Memory B cell (primary cell): ENCODE results near the gene ERCC6L.
A peak's percentile ranks its signal among the peaks of the same experiment; 100 is the strongest.

Source experiments
- ATAC-seq: fragments of 150-1000 bp; cut with Tn5 transposase; 2 replicates; pipeline ENCODE4 v1.10.0; 2021; ENCODE audit warnings: low read depth, mild to moderate bottlenecking, moderate library complexity
- DNase-seq, 2 donors: peaks; one replicate each; pipeline ENCODE4 v3.0.0; 2022; ENCODE audit warnings: low spot score in 2 of 2
- H3K27ac Mint-ChIP-seq: one replicate; pipeline ENCODE4 v1.8.0; 2022; ENCODE audit warnings: mild to moderate bottlenecking, moderate library complexity, mixed read lengths
- H3K27me3 Mint-ChIP-seq: one replicate; pipeline ENCODE4 v1.8.0; 2022; ENCODE audit warnings: mixed read lengths
- H3K36me3 Mint-ChIP-seq: one replicate; pipeline ENCODE4 v1.8.0; 2022; ENCODE audit warnings: mild to moderate bottlenecking, mixed read lengths
- H3K4me1 Mint-ChIP-seq: one replicate; pipeline ENCODE4 v1.8.0; 2022; ENCODE audit warnings: mixed read lengths
- H3K4me3 Mint-ChIP-seq: one replicate; pipeline ENCODE4 v1.8.0; 2022; ENCODE audit warnings: mild to moderate bottlenecking, moderate library complexity, mixed read lengths
- H3K9me3 Mint-ChIP-seq: one replicate; pipeline ENCODE4 v1.8.0; 2022; ENCODE audit warnings: mixed read lengths

The ERCC6L gene

GRCh38 chrX:72238721-72239475, at the start of gene ERCC6L:
TSS of gene ERCC6L (minus strand) at chrX:72239027. CDS start at chrX:72238911, 116 bp downstream.
- Mint-ChIP-seq H3K27me3 (no peaks in the 10 kb centered on the region), H3K36me3 (no peaks in the 10 kb centered on the region), H3K4me3 (peak within 1 kb of the TSS; percentile 73), H3K9me3 (no peaks in the 10 kb centered on the region), H3K4me1 (peaks cover 3% of the 10 kb centered on the region), H3K27ac (no peak within 1 kb of the TSS)
- DNase-seq (peak; percentile 62 to 70), ATAC-seq (peak; percentile 98)

- no peak overlapping the region for H3K27ac Mint-ChIP-seq
- no peaks in the 10 kb centered on the region for H3K4me1 Mint-ChIP-seq
- H3K9me3 Mint-ChIP-seq: no peaks in the 10 kb centered on the region
- ATAC-seq (no peak), DNase-seq (no peak)
- H3K27me3 Mint-ChIP-seq: no peaks in the 10 kb centered on the region
- no peak overlapping the region for H3K4me3 Mint-ChIP-seq
- H3K36me3 Mint-ChIP-seq: no peaks in the 10 kb centered on the region
Measured at GRCh38 chrX:72282302-72282701, 43.5 kb upstream of the ERCC6L start.

- ATAC-seq (no peak), DNase-seq (no peak)
- Mint-ChIP-seq H3K9me3 (no peaks in the 10 kb centered on the region), H3K27ac (no peak overlapping the region), H3K4me3 (no peak overlapping the region), H3K4me1 (peaks cover 2% of the 10 kb centered on the region), H3K36me3 (peaks cover 1% of the 10 kb centered on the region), H3K27me3 (no peaks in the 10 kb centered on the region)
Measured at GRCh38 chrX:72280321-72280845, 41.6 kb upstream of the ERCC6L start.

DNA sequence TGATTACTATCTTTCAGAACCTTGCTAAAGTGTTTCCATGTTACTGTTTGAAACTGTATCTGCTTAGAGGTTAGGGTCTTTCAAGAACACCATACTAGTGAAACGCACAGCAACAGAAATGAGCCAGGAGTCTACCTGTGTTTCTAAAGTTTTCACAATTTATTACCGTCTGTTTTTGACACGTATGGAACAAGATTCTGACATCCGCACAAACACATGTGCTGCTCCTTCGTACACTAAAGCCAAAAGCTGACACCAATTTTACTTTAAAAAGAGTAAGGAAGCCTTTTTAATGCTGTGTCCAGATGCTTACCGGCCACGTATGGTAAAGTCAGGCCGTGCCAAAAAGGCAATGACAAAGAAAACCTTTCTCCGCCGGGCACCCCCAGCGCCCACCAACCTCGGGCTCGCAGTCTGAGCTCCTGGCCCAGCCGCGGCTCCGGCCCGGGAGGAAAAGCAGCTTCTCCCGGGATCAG, 37.7 kb upstream of the ERCC6L start:
- Mint-ChIP-seq H3K4me1 (peaks cover 12% of the 10 kb centered on the region), H3K36me3 (peaks cover 20% of the 10 kb centered on the region), H3K27ac (peak overlapping the region; percentile 97), H3K9me3 (no peaks in the 10 kb centered on the region), H3K4me3 (peak overlapping the region; percentile 94), H3K27me3 (no peaks in the 10 kb centered on the region)
- no peak for DNase-seq
- ATAC-seq: peak; percentile 20

GRCh38 chrX:72274526-72274925, 35.7 kb upstream of the ERCC6L start:
- peak overlapping the region; percentile 11 for H3K4me3 Mint-ChIP-seq
- DNase-seq (no peak), ATAC-seq (no peak)
- no peaks in the 10 kb centered on the region for H3K9me3 Mint-ChIP-seq
- peaks cover 12% of the 10 kb centered on the region for H3K4me1 Mint-ChIP-seq
- peak overlapping the region; percentile 97 for H3K27ac Mint-ChIP-seq
- peaks cover 23% of the 10 kb centered on the region for H3K36me3 Mint-ChIP-seq
- no peaks in the 10 kb centered on the region for H3K27me3 Mint-ChIP-seq

DNA sequence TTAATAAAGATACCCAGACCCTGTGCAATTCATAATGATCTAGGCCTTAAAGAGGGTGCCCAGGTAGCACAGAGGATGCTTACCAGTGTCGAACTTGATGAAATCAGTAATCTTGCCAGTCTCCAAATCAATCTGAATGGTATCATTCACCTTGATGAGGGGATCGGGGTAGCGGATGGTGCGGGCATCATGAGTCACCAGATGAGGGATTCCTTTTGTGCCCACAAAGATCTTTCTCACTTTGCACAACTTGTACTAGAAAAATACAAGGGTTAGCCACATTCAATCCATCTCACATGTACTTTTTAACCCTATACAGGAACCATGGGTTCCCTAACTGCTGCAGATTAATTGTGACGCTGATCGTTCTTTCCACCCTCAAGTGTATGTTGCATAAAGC, 34.9 kb upstream of the ERCC6L start:
- Mint-ChIP-seq H3K27me3 (no peaks in the 10 kb centered on the region), H3K9me3 (no peaks in the 10 kb centered on the region), H3K4me1 (peaks cover 12% of the 10 kb centered on the region), H3K27ac (peak overlapping the region; percentile 97), H3K36me3 (peaks cover 23% of the 10 kb centered on the region), H3K4me3 (no peak overlapping the region)
- ATAC-seq (no peak), DNase-seq (no peak)

DNA sequence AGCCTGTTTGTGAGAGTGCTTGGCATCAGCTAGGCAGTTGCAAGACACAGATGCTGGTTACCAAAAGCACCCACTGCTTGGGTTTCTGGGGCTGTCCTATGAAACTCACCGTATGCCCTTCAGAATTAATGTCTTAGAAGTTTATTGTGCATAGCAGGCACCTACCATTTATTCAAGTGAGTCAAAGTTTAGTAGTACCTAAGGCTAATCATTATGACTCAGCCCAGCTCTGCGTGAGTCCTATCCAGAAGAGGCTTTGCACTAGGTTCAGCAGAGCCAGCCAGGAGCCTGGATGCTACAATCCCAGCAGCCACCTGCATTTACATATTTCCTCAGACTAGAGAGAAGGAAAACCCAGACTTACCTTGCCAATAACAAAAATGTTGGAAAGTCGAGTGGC, 34.0 kb upstream of the ERCC6L start:
- Mint-ChIP-seq H3K9me3 (no peaks in the 10 kb centered on the region), H3K27ac (no peak overlapping the region), H3K4me3 (no peak overlapping the region), H3K36me3 (peaks cover 24% of the 10 kb centered on the region), H3K4me1 (peaks cover 12% of the 10 kb centered on the region), H3K27me3 (no peaks in the 10 kb centered on the region)
- no peak for ATAC-seq
- DNase-seq: no peak

DNA sequence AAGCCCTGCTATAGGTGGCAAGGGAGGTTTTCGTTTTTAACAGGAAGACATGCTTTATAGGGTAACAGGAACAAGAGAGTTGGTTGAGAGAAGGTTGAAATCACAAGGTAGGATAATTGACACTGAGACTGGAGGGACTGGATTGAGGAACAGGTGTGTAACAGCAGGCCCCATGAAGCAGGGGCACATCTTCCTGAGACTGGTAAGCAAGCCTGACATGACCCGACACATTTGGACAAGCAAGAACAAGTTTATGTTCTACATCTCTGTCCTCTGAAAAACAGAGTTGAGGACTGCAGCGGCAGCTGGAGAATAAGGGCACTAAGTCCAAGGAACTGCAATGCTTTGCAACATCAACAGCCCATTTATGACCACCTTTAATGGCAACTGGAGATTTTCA, 33.0 kb upstream of the ERCC6L start:
- H3K27ac Mint-ChIP-seq: no peak overlapping the region
- no peaks in the 10 kb centered on the region for H3K9me3 Mint-ChIP-seq
- peaks cover 12% of the 10 kb centered on the region for H3K4me1 Mint-ChIP-seq
- H3K4me3 Mint-ChIP-seq: no peak overlapping the region
- no peak for DNase-seq
- ATAC-seq: no peak
- H3K27me3 Mint-ChIP-seq: no peaks in the 10 kb centered on the region
- peaks cover 27% of the 10 kb centered on the region for H3K36me3 Mint-ChIP-seq

- H3K36me3 Mint-ChIP-seq: peaks cover 27% of the 10 kb centered on the region
- no peak overlapping the region for H3K4me3 Mint-ChIP-seq
- no peak for ATAC-seq
Measured at GRCh38 chrX:72271091-72271788, 32.4 kb upstream of the ERCC6L start.

DNA sequence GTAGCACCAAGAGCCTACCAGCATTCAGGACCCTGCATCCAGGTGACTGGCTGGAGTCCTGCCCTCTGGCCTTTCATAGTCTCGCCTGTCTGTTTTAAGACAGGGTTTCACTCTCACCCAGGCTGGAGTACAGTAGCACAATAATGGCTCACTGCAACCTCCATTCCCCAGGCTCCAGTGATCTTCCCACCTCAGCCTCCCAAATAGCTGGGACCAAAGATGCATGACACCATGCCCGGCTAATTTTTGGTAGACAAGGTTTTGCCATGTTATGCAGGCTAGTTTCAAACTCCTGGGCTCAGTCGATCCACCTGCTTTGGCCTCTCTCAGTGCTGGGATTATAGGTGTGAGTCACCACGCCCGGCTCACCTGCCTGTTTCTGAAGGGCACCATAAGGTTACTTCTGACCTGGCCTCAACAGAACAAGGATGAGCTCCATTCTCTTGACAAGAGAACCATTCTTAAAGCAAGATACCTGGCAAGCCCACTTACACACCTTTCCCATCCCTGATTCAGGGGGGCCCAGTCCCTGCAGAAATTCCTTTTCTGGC, 31.6 kb upstream of the ERCC6L start:
- DNase-seq (no peak), ATAC-seq (no peak)
- Mint-ChIP-seq H3K36me3 (peaks cover 25% of the 10 kb centered on the region), H3K27ac (no peak overlapping the region), H3K27me3 (no peaks in the 10 kb centered on the region), H3K4me1 (peaks cover 9% of the 10 kb centered on the region), H3K9me3 (peaks cover under 1% of the 10 kb centered on the region), H3K4me3 (no peak overlapping the region)

More at GRCh38 chrX:72271091-72271788, 32.4 kb upstream of the ERCC6L start:
- H3K27me3 Mint-ChIP-seq: no peaks in the 10 kb centered on the region
- no peak for DNase-seq
- no peak overlapping the region for H3K27ac Mint-ChIP-seq
- peaks cover 12% of the 10 kb centered on the region for H3K4me1 Mint-ChIP-seq
- H3K9me3 Mint-ChIP-seq: no peaks in the 10 kb centered on the region

DNA sequence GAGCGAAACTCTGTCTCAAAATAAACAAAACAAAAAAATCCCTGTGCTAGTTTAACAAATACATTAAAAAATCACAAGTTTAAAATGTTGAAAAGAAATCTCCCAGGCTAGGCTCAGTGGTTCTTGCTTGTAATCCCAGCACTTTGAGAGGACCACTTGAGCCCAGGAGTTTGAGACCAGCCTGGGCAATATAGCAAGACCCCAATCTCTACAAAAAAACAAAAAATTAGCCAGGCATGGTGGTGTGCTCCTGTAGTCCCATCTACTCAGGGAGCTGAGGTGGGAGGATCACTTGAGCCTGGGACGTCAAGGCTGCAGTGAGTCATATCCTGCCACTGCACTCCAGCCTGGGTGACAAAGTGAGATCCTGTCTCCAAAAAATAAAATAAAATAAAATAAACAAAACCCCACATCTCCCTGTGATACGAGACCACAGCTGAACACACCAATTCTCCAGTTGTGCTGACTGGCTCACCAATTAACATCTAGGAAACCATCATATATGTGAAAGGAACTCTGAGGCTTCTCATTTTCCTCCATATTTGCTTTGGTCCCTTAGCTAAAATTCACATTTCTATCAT, 30.9 kb upstream of the ERCC6L start:
- H3K27me3 Mint-ChIP-seq: no peaks in the 10 kb centered on the region
- H3K36me3 Mint-ChIP-seq: peaks cover 22% of the 10 kb centered on the region
- peaks cover 2% of the 10 kb centered on the region for H3K9me3 Mint-ChIP-seq
- no peak overlapping the region for H3K4me3 Mint-ChIP-seq
- DNase-seq: no peak
- ATAC-seq: no peak
- no peak overlapping the region for H3K27ac Mint-ChIP-seq
- peaks cover 9% of the 10 kb centered on the region for H3K4me1 Mint-ChIP-seq

- DNase-seq (no peak), ATAC-seq (no peak)
- no peaks in the 10 kb centered on the region for H3K27me3 Mint-ChIP-seq
- no peak overlapping the region for H3K27ac Mint-ChIP-seq
- H3K9me3 Mint-ChIP-seq: peaks cover 2% of the 10 kb centered on the region
- no peak overlapping the region for H3K4me3 Mint-ChIP-seq
- H3K4me1 Mint-ChIP-seq: peaks cover 1% of the 10 kb centered on the region
- peaks cover 15% of the 10 kb centered on the region for H3K36me3 Mint-ChIP-seq
Measured at GRCh38 chrX:72268597-72269365, 30.0 kb upstream of the ERCC6L start.

DNA sequence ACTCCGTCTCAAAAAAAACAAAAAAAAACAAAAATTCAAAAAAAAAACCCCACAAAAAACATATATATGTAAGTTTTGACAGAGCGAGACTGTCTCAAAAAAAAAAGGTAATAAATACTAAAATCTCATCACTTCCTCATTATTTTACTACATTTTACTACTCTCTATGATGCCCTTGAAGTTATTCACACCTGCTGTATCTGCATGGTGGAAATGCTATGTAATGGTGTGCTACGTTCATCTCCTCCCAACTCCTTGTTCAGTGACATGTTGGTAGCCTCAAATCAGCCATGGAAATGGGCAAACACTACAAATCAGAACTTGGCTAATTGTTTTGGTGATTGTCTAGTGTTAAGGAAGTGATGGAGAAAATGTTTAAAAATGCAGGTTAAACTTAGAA, 26.4 kb upstream of the ERCC6L start:
- no peak for DNase-seq
- Mint-ChIP-seq H3K9me3 (peaks cover 2% of the 10 kb centered on the region), H3K27ac (no peak overlapping the region), H3K27me3 (no peaks in the 10 kb centered on the region), H3K4me3 (no peak overlapping the region), H3K4me1 (no peaks in the 10 kb centered on the region), H3K36me3 (peaks cover 9% of the 10 kb centered on the region)
- no peak for ATAC-seq
